K562 (cell line): Measurements from ENCODE around the gene MAP3K2.

Source experiments
- CBX3 ChIP-seq, 2 experiments: IDR thresholded peaks; 1 replicate in 1 of 2; 2 replicates in 1 of 2; pipeline ENCODE4 v1.6.1; 2012; ENCODE audit warnings: inconsistent platforms in 2 of 2, low read length in 2 of 2, borderline replicate concordance in 1 of 2, control low read depth in 1 of 2
- CHD2 ChIP-seq: IDR thresholded peaks from 2 replicates; pipeline ENCODE4 v1.6.1; 2011; ENCODE audit warnings: low read depth, low read length
- EP300 ChIP-seq: IDR thresholded peaks from 2 replicates; pipeline ENCODE4 v1.6.1; 2012; ENCODE audit warnings: low read length, improper control_type of control experiment
- IRF2 ChIP-seq: sonication (generic); formaldehyde crosslinking; IDR thresholded peaks from 2 replicates; pipeline ENCODE4 v1.8.1; 2022; ENCODE audit warnings: mild to moderate bottlenecking, missing genetic modification reagents
- MEF2A ChIP-seq: IDR thresholded peaks from 2 replicates; pipeline ENCODE4 v1.6.1; 2011; ENCODE audit warnings: low read depth, mild to moderate bottlenecking, low read length, moderate library complexity; ENCODE audit not compliant: control insufficient read depth
- NELFE ChIP-seq: IDR thresholded peaks from 2 replicates; pipeline ENCODE4 v1.6.1; 2011; ENCODE audit warnings: mild to moderate bottlenecking; ENCODE audit not compliant: insufficient read depth, insufficient read length
- POLR2AphosphoS2 ChIP-seq: IDR thresholded peaks from 2 replicates; pipeline ENCODE4 v1.6.1; 2012; ENCODE audit warnings: low read length, improper control_type of control experiment
- RAD21 ChIP-seq, 2 experiments: fragments of 250-450 bp in 1 of 2; fragments of 450-650 bp in 1 of 2; sonication (Bioruptor Pico) in 1 of 2; formaldehyde crosslinking in 1 of 2; IDR thresholded peaks in 1 of 2; conservative IDR thresholded peaks in 1 of 2; 2 replicates each; pipeline versions ENCODE4 v1.4.0 to v1.8.0; 2020 to 2022; ENCODE audit warnings: mild to moderate bottlenecking in 2 of 2, moderate library complexity in 1 of 2
- SIN3A ChIP-seq, 2 experiments: fragments of 150-350 bp in 1 of 2; IDR thresholded peaks; 2 replicates each; pipeline ENCODE4 v1.6.1; 2011 to 2016; ENCODE audit warnings: borderline replicate concordance in 2 of 2, low read depth in 2 of 2, low read length in 2 of 2, mild to moderate bottlenecking in 2 of 2, moderate library complexity in 2 of 2; ENCODE audit not compliant: control insufficient read depth in 1 of 2
- ZNF24 ChIP-seq: fragments of 450-650 bp; IDR thresholded peaks from 2 replicates; pipeline ENCODE4 v1.6.1; 2016
- ZNF263 ChIP-seq: sonication (generic); formaldehyde crosslinking; IDR thresholded peaks from 2 replicates; pipeline ENCODE4 v1.8.0; 2022; ENCODE audit warnings: mild to moderate bottlenecking, missing genetic modification reagents, borderline replicate concordance
- ZNF408 ChIP-seq: fragments of 250-450 bp; sonication (Bioruptor Pico); IDR thresholded peaks from 2 replicates; pipeline ENCODE4 v1.4.0; 2020; ENCODE audit warnings: low read depth, mild to moderate bottlenecking, moderate library complexity
- TF ChIP-seq, protein P1 (sequence below), 3 experiments: IDR thresholded peaks in 2 of 3; conservative IDR thresholded peaks in 1 of 3; 2 replicates each; pipeline ENCODE4 v1.5.1; 2011 to 2012; ENCODE audit warnings: low read length in 3 of 3, mild to moderate bottlenecking in 3 of 3, control low read depth in 2 of 3, improper control_type of control experiment in 1 of 3, inconsistent platforms in 1 of 3, low read depth in 1 of 3, mixed read lengths in 1 of 3, moderate library complexity in 1 of 3; ENCODE audit not compliant: insufficient read depth in 2 of 3
- TF ChIP-seq, protein P2 (sequence below): fragments of 450-650 bp; IDR thresholded peaks from 2 replicates; pipeline ENCODE4 v1.6.1; 2016; ENCODE audit warnings: missing biosample characterization, missing genetic modification characterization

DNA sequence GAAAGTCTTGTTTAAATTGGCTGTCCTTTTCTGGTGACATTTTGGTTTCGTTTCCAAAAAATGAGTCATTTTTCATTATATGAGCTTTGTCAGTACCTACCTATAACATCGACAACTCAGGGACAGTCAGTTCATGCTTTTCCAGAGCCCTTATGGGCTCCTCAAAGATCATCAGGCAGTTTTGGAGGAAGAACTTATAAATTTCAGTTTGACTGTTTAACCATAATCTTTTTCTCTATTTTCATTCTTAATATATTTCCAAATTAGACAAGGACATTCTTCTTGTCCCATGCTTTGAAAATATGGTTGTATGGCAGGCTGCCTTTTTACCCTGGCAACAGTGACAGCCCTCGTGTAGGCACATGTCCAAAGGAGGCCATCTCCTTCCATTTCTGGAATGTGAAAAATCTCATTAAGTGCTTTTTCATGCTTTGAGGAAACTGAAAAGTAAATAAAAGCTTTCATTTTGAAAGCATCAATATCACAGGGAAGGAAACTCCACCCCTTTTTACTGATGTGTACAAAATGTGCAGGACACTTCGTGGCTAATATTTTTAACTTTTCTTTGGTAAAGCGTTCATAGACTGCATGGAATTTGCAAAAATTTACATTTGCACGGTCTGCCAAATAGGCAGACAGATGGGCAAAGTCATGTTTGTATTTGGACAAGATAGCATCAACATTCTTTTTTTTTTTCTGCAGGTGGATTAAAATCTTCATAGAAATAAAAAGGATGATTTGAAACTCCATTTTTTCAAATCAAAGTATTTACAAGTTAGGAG, 23.3 kb upstream of the MAP3K2 start:
- no peak for TF ChIP-seq CBX3 (IDR thresholded peaks at IDR 0.05; ENCODE audit: borderline replicate concordance in 1 of 2, low read length in 2 of 2)
- TF ChIP-seq RAD21 (CRISPR knock-in tag; conservative IDR thresholded peaks at IDR 0.05 in 1 of 2, IDR thresholded peaks at IDR 0.05 in 1 of 2), result no peak
- TF ChIP-seq SIN3A (IDR thresholded peaks at IDR 0.05; ENCODE audit: borderline replicate concordance in 2 of 2, control insufficient read depth in 1 of 2, low read depth in 2 of 2, low read length in 2 of 2), result no peak
- no peak for TF ChIP-seq EP300
- TF ChIP-seq, protein P1, sequence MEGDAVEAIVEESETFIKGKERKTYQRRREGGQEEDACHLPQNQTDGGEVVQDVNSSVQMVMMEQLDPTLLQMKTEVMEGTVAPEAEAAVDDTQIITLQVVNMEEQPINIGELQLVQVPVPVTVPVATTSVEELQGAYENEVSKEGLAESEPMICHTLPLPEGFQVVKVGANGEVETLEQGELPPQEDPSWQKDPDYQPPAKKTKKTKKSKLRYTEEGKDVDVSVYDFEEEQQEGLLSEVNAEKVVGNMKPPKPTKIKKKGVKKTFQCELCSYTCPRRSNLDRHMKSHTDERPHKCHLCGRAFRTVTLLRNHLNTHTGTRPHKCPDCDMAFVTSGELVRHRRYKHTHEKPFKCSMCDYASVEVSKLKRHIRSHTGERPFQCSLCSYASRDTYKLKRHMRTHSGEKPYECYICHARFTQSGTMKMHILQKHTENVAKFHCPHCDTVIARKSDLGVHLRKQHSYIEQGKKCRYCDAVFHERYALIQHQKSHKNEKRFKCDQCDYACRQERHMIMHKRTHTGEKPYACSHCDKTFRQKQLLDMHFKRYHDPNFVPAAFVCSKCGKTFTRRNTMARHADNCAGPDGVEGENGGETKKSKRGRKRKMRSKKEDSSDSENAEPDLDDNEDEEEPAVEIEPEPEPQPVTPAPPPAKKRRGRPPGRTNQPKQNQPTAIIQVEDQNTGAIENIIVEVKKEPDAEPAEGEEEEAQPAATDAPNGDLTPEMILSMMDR (IDR thresholded peaks at IDR 0.05 in 2 of 3, conservative IDR thresholded peaks at IDR 0.05 in 1 of 3; ENCODE audit: insufficient read depth in 2 of 3, low read depth in 1 of 3, low read length in 3 of 3), result no peak
- no peak for TF ChIP-seq CHD2
- no peak for TF ChIP-seq NELFE
- no peak for TF ChIP-seq MEF2A
- no peak for TF ChIP-seq ZNF263 (CRISPR knock-in tag)
- no peak for TF ChIP-seq IRF2 (CRISPR knock-in tag)
- TF ChIP-seq POLR2AphosphoS2, result no peak
- TF ChIP-seq, protein P2, sequence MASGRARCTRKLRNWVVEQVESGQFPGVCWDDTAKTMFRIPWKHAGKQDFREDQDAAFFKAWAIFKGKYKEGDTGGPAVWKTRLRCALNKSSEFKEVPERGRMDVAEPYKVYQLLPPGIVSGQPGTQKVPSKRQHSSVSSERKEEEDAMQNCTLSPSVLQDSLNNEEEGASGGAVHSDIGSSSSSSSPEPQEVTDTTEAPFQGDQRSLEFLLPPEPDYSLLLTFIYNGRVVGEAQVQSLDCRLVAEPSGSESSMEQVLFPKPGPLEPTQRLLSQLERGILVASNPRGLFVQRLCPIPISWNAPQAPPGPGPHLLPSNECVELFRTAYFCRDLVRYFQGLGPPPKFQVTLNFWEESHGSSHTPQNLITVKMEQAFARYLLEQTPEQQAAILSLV (tag), result no peak
- TF ChIP-seq ZNF408 (CRISPR knock-in tag), result no peak
- no peak for TF ChIP-seq ZNF24
